Measurements from ENCODE around the gene LIPC.

The LIPC gene

GRCh38 chr15:58423831-58424608, 7.8 kb upstream of the LIPC start:
- H3K79me1 ChIP-seq (ENCODE audit: low read length): no peaks in the 10 kb centered on the region
- no peak overlapping the region for H3K4me2 ChIP-seq (ENCODE audit: low read length)
- H3K27me3 ChIP-seq (ENCODE audit: insufficient read depth, low read length, poor library complexity): no peaks in the 10 kb centered on the region
- H3K23ac ChIP-seq (ENCODE audit: low read length): no peak overlapping the region
- H3K18ac ChIP-seq (ENCODE audit: low read length): no peak overlapping the region
- H3K9ac ChIP-seq (ENCODE audit: low read length): no peak overlapping the region
- H3K4ac ChIP-seq (ENCODE audit: low read depth, low read length): no peak overlapping the region
- no peak overlapping the region for H4K8ac ChIP-seq (ENCODE audit: low read depth, low read length)
- no peak overlapping the region for H2BK120ac ChIP-seq (ENCODE audit: low read depth, low read length)
- no peak overlapping the region for H2BK5ac ChIP-seq (ENCODE audit: low read length)
- no peak overlapping the region for H2BK15ac ChIP-seq (replicated peaks; ENCODE audit: low read depth)
- no peak overlapping the region for H3K56ac ChIP-seq (ENCODE audit: low read length)
- H4K5ac ChIP-seq (ENCODE audit: low read length): no peak overlapping the region
- no peak overlapping the region for H3K4me3 ChIP-seq (ENCODE audit: low read length)
- no peaks in the 10 kb centered on the region for H3K36me3 ChIP-seq (ENCODE audit: control insufficient read depth, insufficient read depth, low read length)
- DNase-seq: no peak
- no CpG with 5 or more reads among the region's 9 CpGs for WGBS (ENCODE audit: extremely low coverage, insufficient coverage, low lambda C conversion rate)
- H2AK5ac ChIP-seq (ENCODE audit: low read length): no peak overlapping the region
- no peak overlapping the region for H3K27ac ChIP-seq (ENCODE audit: low read depth, low read length)
- H3K79me2 ChIP-seq (ENCODE audit: control insufficient read depth, insufficient read depth, low read length): no peaks in the 10 kb centered on the region
- no peaks in the 10 kb centered on the region for H3K4me1 ChIP-seq (ENCODE audit: control insufficient read depth, low read depth, low read length)

DNA sequence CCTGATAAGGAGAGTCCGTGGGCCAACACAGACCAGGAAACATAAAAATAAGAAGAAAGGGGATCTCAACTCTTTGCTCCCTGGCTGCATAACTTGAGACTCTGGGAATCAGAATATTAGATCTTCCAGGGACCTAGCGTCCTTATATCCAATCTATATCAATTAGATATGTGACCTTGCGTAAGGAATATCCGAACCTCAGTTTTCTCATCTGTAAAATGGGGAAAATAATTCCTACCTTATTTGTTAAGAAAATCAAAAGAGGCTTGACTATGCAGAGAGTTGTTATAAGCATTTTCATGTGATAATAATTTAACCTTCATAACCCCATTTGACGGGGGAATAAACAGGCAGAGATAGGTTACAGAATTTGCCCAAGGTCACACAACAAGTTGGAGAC, 7.1 kb upstream of the LIPC start:
- no CpG with 5 or more reads among the region's 5 CpGs for WGBS (ENCODE audit: extremely low coverage, insufficient coverage, low lambda C conversion rate)
- no peak overlapping the region for H3K23ac ChIP-seq (ENCODE audit: low read length)
- H3K18ac ChIP-seq (ENCODE audit: low read length): no peak overlapping the region
- no peaks in the 10 kb centered on the region for H3K79me1 ChIP-seq (ENCODE audit: low read length)
- H3K27ac ChIP-seq (ENCODE audit: low read depth, low read length): no peak overlapping the region
- H3K4me1 ChIP-seq (ENCODE audit: control insufficient read depth, low read depth, low read length): no peaks in the 10 kb centered on the region
- no peak overlapping the region for H2BK5ac ChIP-seq (ENCODE audit: low read length)
- no peak overlapping the region for H3K4me2 ChIP-seq (ENCODE audit: low read length)
- no peak overlapping the region for H3K4ac ChIP-seq (ENCODE audit: low read depth, low read length)
- no peak overlapping the region for H2BK120ac ChIP-seq (ENCODE audit: low read depth, low read length)
- H3K79me2 ChIP-seq (ENCODE audit: control insufficient read depth, insufficient read depth, low read length): no peaks in the 10 kb centered on the region
- no peak overlapping the region for H3K9ac ChIP-seq (ENCODE audit: low read length)
- no peak overlapping the region for H2BK15ac ChIP-seq (replicated peaks; ENCODE audit: low read depth)
- no peak overlapping the region for H4K8ac ChIP-seq (ENCODE audit: low read depth, low read length)
- H3K36me3 ChIP-seq (ENCODE audit: control insufficient read depth, insufficient read depth, low read length): no peaks in the 10 kb centered on the region
- no peak overlapping the region for H4K5ac ChIP-seq (ENCODE audit: low read length)
- no peaks in the 10 kb centered on the region for H3K27me3 ChIP-seq (ENCODE audit: insufficient read depth, low read length, poor library complexity)
- H3K56ac ChIP-seq (ENCODE audit: low read length): no peak overlapping the region
- no peak for DNase-seq
- H2AK5ac ChIP-seq (ENCODE audit: low read length): no peak overlapping the region
- H3K4me3 ChIP-seq (ENCODE audit: low read length): no peak overlapping the region

GRCh38 chr15:58425185-58425584, 6.6 kb upstream of the LIPC start:
- no CpG with 5 or more reads among the region's 3 CpGs for WGBS (ENCODE audit: extremely low coverage, insufficient coverage, low lambda C conversion rate)

DNA sequence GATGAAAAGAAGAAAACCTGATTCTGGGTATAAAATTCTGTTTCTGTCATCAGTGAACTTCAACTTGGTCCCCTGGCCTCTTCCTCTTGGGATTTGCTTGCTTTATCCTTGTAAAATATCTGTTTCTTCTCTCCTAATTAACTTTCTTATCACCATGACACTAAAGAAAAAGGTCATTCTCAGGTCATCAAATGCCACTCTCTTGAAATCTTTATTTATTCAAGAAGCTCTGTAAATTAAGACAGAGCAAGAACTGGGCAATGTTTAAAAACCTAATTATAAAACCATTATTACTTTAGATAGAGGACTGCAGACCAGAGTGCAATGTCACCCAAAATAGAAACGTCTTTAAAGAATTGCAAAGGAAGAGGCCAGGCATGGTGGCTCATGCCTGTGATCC, 6.0 kb upstream of the LIPC start:
- Histone ChIP-seq H2BK15ac (replicated peaks; ENCODE audit: low read depth) (no peak overlapping the region), H4K8ac (ENCODE audit: low read depth, low read length) (no peak overlapping the region), H4K5ac (ENCODE audit: low read length) (no peak overlapping the region), H3K4me2 (ENCODE audit: low read length) (no peak overlapping the region), H3K4me1 (ENCODE audit: control insufficient read depth, low read depth, low read length) (no peaks in the 10 kb centered on the region), H3K36me3 (ENCODE audit: control insufficient read depth, insufficient read depth, low read length) (no peaks in the 10 kb centered on the region), H2BK5ac (ENCODE audit: low read length) (no peak overlapping the region), H3K27ac (ENCODE audit: low read depth, low read length) (no peak overlapping the region), H3K9ac (ENCODE audit: low read length) (no peak overlapping the region), H2AK5ac (ENCODE audit: low read length) (no peak overlapping the region), H3K79me1 (ENCODE audit: low read length) (no peaks in the 10 kb centered on the region), H3K56ac (ENCODE audit: low read length) (no peak overlapping the region), H3K18ac (ENCODE audit: low read length) (no peak overlapping the region), H3K23ac (ENCODE audit: low read length) (no peak overlapping the region), H3K4me3 (ENCODE audit: low read length) (no peak overlapping the region), H3K4ac (ENCODE audit: low read depth, low read length) (no peak overlapping the region), H2BK120ac (ENCODE audit: low read depth, low read length) (no peak overlapping the region), H3K27me3 (ENCODE audit: insufficient read depth, low read length, poor library complexity) (no peaks in the 10 kb centered on the region), H3K79me2 (ENCODE audit: control insufficient read depth, insufficient read depth, low read length) (no peaks in the 10 kb centered on the region)
- WGBS (ENCODE audit: extremely low coverage, insufficient coverage, low lambda C conversion rate): no CpG with 5 or more reads among the region's 1 CpG
- DNase-seq: no peak

More at GRCh38 chr15:58425185-58425584, 6.6 kb upstream of the LIPC start:
- Histone ChIP-seq H3K36me3 (ENCODE audit: control insufficient read depth, insufficient read depth, low read length) (no peaks in the 10 kb centered on the region), H3K4me3 (ENCODE audit: low read length) (no peak overlapping the region), H2BK5ac (ENCODE audit: low read length) (no peak overlapping the region), H3K79me2 (ENCODE audit: control insufficient read depth, insufficient read depth, low read length) (no peaks in the 10 kb centered on the region), H3K18ac (ENCODE audit: low read length) (no peak overlapping the region), H3K79me1 (ENCODE audit: low read length) (no peaks in the 10 kb centered on the region), H4K8ac (ENCODE audit: low read depth, low read length) (no peak overlapping the region), H3K4ac (ENCODE audit: low read depth, low read length) (no peak overlapping the region), H2BK15ac (replicated peaks; ENCODE audit: low read depth) (no peak overlapping the region), H2AK5ac (ENCODE audit: low read length) (no peak overlapping the region), H3K27ac (ENCODE audit: low read depth, low read length) (no peak overlapping the region), H3K27me3 (ENCODE audit: insufficient read depth, low read length, poor library complexity) (no peaks in the 10 kb centered on the region), H4K5ac (ENCODE audit: low read length) (no peak overlapping the region), H3K4me2 (ENCODE audit: low read length) (no peak overlapping the region), H3K23ac (ENCODE audit: low read length) (no peak overlapping the region), H3K4me1 (ENCODE audit: control insufficient read depth, low read depth, low read length) (no peaks in the 10 kb centered on the region), H3K56ac (ENCODE audit: low read length) (no peak overlapping the region), H2BK120ac (ENCODE audit: low read depth, low read length) (no peak overlapping the region), H3K9ac (ENCODE audit: low read length) (no peak overlapping the region)
- DNase-seq: no peak

GRCh38 chr15:58426501-58426900, 5.3 kb upstream of the LIPC start:
- no peak overlapping the region for H3K23ac ChIP-seq (ENCODE audit: low read length)
- no peak overlapping the region for H2BK5ac ChIP-seq (ENCODE audit: low read length)
- DNase-seq: no peak
- no peaks in the 10 kb centered on the region for H3K79me1 ChIP-seq (ENCODE audit: low read length)
- H3K4me1 ChIP-seq (ENCODE audit: control insufficient read depth, low read depth, low read length): no peaks in the 10 kb centered on the region
- H3K79me2 ChIP-seq (ENCODE audit: control insufficient read depth, insufficient read depth, low read length): no peaks in the 10 kb centered on the region
- H4K5ac ChIP-seq (ENCODE audit: low read length): no peak overlapping the region
- H2BK120ac ChIP-seq (ENCODE audit: low read depth, low read length): no peak overlapping the region
- H3K4me2 ChIP-seq (ENCODE audit: low read length): no peak overlapping the region
- H4K8ac ChIP-seq (ENCODE audit: low read depth, low read length): no peak overlapping the region
- no peak overlapping the region for H3K27ac ChIP-seq (ENCODE audit: low read depth, low read length)
- H3K4me3 ChIP-seq (ENCODE audit: low read length): no peak overlapping the region
- no peaks in the 10 kb centered on the region for H3K27me3 ChIP-seq (ENCODE audit: insufficient read depth, low read length, poor library complexity)
- no peaks in the 10 kb centered on the region for H3K36me3 ChIP-seq (ENCODE audit: control insufficient read depth, insufficient read depth, low read length)
- H3K4ac ChIP-seq (ENCODE audit: low read depth, low read length): no peak overlapping the region
- H3K56ac ChIP-seq (ENCODE audit: low read length): no peak overlapping the region
- WGBS (ENCODE audit: extremely low coverage, insufficient coverage, low lambda C conversion rate): no CpG with 5 or more reads among the region's 1 CpG
- H3K18ac ChIP-seq (ENCODE audit: low read length): no peak overlapping the region
- H3K9ac ChIP-seq (ENCODE audit: low read length): no peak overlapping the region
- H2BK15ac ChIP-seq (replicated peaks; ENCODE audit: low read depth): no peak overlapping the region
- no peak overlapping the region for H2AK5ac ChIP-seq (ENCODE audit: low read length)

- H2AK5ac ChIP-seq (ENCODE audit: low read length): no peak overlapping the region
- no peak overlapping the region for H3K4me2 ChIP-seq (ENCODE audit: low read length)
- H3K56ac ChIP-seq (ENCODE audit: low read length): no peak overlapping the region
- H3K27me3 ChIP-seq (ENCODE audit: insufficient read depth, low read length, poor library complexity): no peaks in the 10 kb centered on the region
- no peak overlapping the region for H2BK5ac ChIP-seq (ENCODE audit: low read length)
- no peak overlapping the region for H3K23ac ChIP-seq (ENCODE audit: low read length)
- no peak for DNase-seq
- H2BK15ac ChIP-seq (replicated peaks; ENCODE audit: low read depth): no peak overlapping the region
- no peaks in the 10 kb centered on the region for H3K79me2 ChIP-seq (ENCODE audit: control insufficient read depth, insufficient read depth, low read length)
- no peaks in the 10 kb centered on the region for H3K36me3 ChIP-seq (ENCODE audit: control insufficient read depth, insufficient read depth, low read length)
- no peaks in the 10 kb centered on the region for H3K79me1 ChIP-seq (ENCODE audit: low read length)
- no peak overlapping the region for H2BK120ac ChIP-seq (ENCODE audit: low read depth, low read length)
- H3K4me3 ChIP-seq (ENCODE audit: low read length): no peak overlapping the region
- no peak overlapping the region for H3K4ac ChIP-seq (ENCODE audit: low read depth, low read length)
- H3K27ac ChIP-seq (ENCODE audit: low read depth, low read length): no peak overlapping the region
- no peak overlapping the region for H4K8ac ChIP-seq (ENCODE audit: low read depth, low read length)
- H3K4me1 ChIP-seq (ENCODE audit: control insufficient read depth, low read depth, low read length): no peaks in the 10 kb centered on the region
- no peak overlapping the region for H4K5ac ChIP-seq (ENCODE audit: low read length)
- H3K9ac ChIP-seq (ENCODE audit: low read length): no peak overlapping the region
- no peak overlapping the region for H3K18ac ChIP-seq (ENCODE audit: low read length)
These were observed 3.8 kb upstream of the LIPC start for GRCh38 chr15:58427987-58428386.
